AG04450 (cell line): ENCODE data around the gene SYT8. TPM values are rescaled to one million over a fixed set of nuclear protein-coding genes. Genes with fewer than 3 reads are reported as not detected.
"Not testable (repeated sequence)": the region's sequence is repeated elsewhere in the genome, so short reads cannot be mapped to it uniquely, and the experiment has no call there.

ENCODE experiments used
- CTCF ChIA-PET: fragments of 300-600, 350-600 bp; formaldehyde crosslinking; extraction: SDS; loops from one replicate; lab custom pipeline; 2022; ENCODE audit warnings: antibody characterized with exemption, inconsistent platforms; lab: Charles Lee
- POLR2A ChIA-PET: fragments of 350-600 bp; formaldehyde crosslinking; extraction: SDS; loops from one replicate; lab custom pipeline; 2021; ENCODE audit warnings: antibody characterized with exemption, inconsistent platforms; lab: Yijun Ruan, JAX
- DNase-seq: peaks from one replicate; pipeline ENCODE4 v3.0.0-alpha.2; 2011; ENCODE audit warnings: low read depth, low spot score
- H3K27ac ChIP-seq: one replicate; pipeline ENCODE4 v1.5.1; 2012; ENCODE audit warnings: low read depth, low read length, control low read depth
- H3K27me3 ChIP-seq: one replicate; pipeline ENCODE4 v1.6.0; 2012; ENCODE audit warnings: low read length; ENCODE audit not compliant: control insufficient read depth, insufficient read depth
- H3K4me3 ChIP-seq: 2 replicates; pipeline ENCODE4 v1.5.1; 2011; ENCODE audit warnings: mild to moderate bottlenecking, low read depth, low read length, control low read depth
- H3K9me3 ChIP-seq: 2 replicates; pipeline ENCODE4 v1.5.1; 2012; ENCODE audit warnings: low read length; ENCODE audit not compliant: control insufficient read depth, insufficient read depth
- polyA plus RNA-seq: library from polyadenylated mRNA; depleted of rRNA; stranded (reverse); fragments of >200 nt; gene quantifications from 2 replicates; pipeline ENCODE4 v1.2.3, GENCODE V29; 2011
- TF ChIP-seq, protein P1 (sequence below): IDR thresholded peaks from 2 replicates; pipeline ENCODE4 v1.5.1; 2011; ENCODE audit warnings: low read depth, low read length, control low read depth, inconsistent platforms

Gene SYT8
- polyA plus RNA-seq, 1 experiment, result not detected

GRCh38 chr11:1872267-1872985 is 37.6 kb downstream of the SYT8 start:
- Histone ChIP-seq H3K27me3 (peaks cover 26% of the 10 kb centered on the region), H3K4me3 (no peak overlapping the region), H3K9me3 (peaks cover 8% of the 10 kb centered on the region; the same call in 1 of the 2 replicates), H3K27ac (no peak overlapping the region)
- TF ChIP-seq, protein P1, sequence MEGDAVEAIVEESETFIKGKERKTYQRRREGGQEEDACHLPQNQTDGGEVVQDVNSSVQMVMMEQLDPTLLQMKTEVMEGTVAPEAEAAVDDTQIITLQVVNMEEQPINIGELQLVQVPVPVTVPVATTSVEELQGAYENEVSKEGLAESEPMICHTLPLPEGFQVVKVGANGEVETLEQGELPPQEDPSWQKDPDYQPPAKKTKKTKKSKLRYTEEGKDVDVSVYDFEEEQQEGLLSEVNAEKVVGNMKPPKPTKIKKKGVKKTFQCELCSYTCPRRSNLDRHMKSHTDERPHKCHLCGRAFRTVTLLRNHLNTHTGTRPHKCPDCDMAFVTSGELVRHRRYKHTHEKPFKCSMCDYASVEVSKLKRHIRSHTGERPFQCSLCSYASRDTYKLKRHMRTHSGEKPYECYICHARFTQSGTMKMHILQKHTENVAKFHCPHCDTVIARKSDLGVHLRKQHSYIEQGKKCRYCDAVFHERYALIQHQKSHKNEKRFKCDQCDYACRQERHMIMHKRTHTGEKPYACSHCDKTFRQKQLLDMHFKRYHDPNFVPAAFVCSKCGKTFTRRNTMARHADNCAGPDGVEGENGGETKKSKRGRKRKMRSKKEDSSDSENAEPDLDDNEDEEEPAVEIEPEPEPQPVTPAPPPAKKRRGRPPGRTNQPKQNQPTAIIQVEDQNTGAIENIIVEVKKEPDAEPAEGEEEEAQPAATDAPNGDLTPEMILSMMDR, result no peak
- ChIA-PET POLR2A (no interaction called here), CTCF (interaction anchor here (1.0 kb wide), 1 partner anchor 10 kb away, joined by 7 read pairs; no protein-coding TSS in a partner anchor)
- no peak for DNase-seq

GRCh38 chr11:1873048-1873812 is 38.4 kb downstream of the SYT8 start:
- TF ChIP-seq, protein P1, result no peak
- DNase-seq, result no peak
- Histone ChIP-seq H3K9me3 (peaks cover 8% of the 10 kb centered on the region; the same call in 1 of the 2 replicates), H3K27ac (no peak overlapping the region), H3K27me3 (peaks cover 26% of the 10 kb centered on the region), H3K4me3 (no peak overlapping the region)
- CTCF ChIA-PET, result interaction anchor here (1.0 kb wide), 1 partner anchor 9 kb away, joined by 7 read pairs; no protein-coding TSS in a partner anchor
- POLR2A ChIA-PET, result no interaction called here

DNA sequence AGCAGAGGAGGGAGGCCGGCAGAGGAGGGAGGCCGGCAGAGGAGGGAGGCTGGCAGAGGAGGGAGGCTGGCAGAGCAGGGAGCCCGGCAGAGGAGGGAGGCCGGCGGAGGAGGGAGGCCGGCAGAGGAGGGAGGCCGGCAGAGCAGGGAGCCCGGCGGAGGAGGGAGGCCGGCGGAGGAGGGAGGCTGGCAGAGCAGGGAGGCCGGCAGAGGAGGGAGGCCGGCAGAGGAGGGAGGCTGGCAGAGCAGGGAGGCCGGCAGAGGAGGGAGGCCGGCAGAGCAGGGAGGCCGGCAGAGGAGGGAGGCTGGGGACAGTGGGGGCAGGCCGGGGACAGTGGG is 39.0 kb downstream of the SYT8 start:
- not testable (repeated sequence) for H3K27ac ChIP-seq
- CTCF ChIA-PET, result interaction anchor here (1.0 kb wide), 1 partner anchor 8 kb away, joined by 7 read pairs; no protein-coding TSS in a partner anchor

GRCh38 chr11:1874441-1875092 is 39.8 kb downstream of the SYT8 start:
- DNase-seq, POLR2A ChIA-PET, H3K4me3 ChIP-seq, CTCF ChIA-PET, H3K9me3 ChIP-seq, H3K27ac ChIP-seq: not testable (repeated sequence)
- H3K27me3 ChIP-seq, result peaks cover 18% of the 10 kb centered on the region

More for the DNA sequence above, 39.0 kb downstream of the SYT8 start:
- DNase-seq, H3K4me3 ChIP-seq, H3K9me3 ChIP-seq, POLR2A ChIA-PET: not testable (repeated sequence)
- peaks cover 25% of the 10 kb centered on the region for H3K27me3 ChIP-seq

GRCh38 chr11:1875093-1875850 is 40.5 kb downstream of the SYT8 start:
- no peak for DNase-seq
- H3K27me3 ChIP-seq, result peaks cover 16% of the 10 kb centered on the region
- TF ChIP-seq, protein P1, result no peak
- H3K9me3 ChIP-seq, result peaks cover 8% of the 10 kb centered on the region; the same call in 1 of the 2 replicates
- CTCF ChIA-PET, result no interaction called here
- no peak overlapping the region for H3K4me3 ChIP-seq
- no peak overlapping the region for H3K27ac ChIP-seq
- POLR2A ChIA-PET, result no interaction called here

DNA sequence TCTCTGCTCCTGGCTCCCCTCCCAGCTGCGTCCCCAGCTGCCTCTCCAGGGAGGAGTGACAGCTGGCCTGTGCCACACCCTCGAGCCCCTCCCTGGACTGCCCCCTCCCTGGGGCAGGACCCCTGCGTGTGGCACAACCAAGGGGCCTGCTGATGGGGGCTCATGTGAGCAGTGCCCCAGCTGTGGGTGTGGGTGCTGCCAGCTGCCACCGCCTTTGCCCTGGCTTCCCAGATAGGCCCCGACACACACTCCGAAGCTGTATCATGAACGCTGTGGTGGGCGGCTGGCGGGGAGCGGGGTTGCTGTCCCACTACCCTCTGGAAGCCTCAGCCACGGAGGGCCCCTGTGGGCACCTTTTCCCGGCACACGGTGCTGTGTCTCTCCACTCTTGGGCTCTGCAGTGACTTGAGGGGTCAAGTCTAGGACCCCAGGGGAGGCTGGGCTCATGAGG is 41.1 kb downstream of the SYT8 start:
- POLR2A ChIA-PET, result interaction anchor here (0.7 kb wide), 1 partner anchor 486 kb away, joined by 4 read pairs; no protein-coding TSS in a partner anchor
- H3K27me3 ChIP-seq, H3K4me3 ChIP-seq, H3K9me3 ChIP-seq, H3K27ac ChIP-seq, DNase-seq: not testable (repeated sequence)
- CTCF ChIA-PET, result interaction anchor here (1.0 to 2.2 kb wide), 5 partner anchors 10 to 182 kb away, joined by 3 to 17 read pairs (median 3); no protein-coding TSS in a partner anchor
